ENCODE measurements around the gene DIRAS1. TPM values are rescaled to one million over a fixed set of nuclear protein-coding genes. Genes with fewer than 3 reads are reported as not detected.

The DIRAS1 gene
- total and polyA plus RNA-seq, 8 donors = 2.4 to 16.3 (median 3.4) TPM

DNA sequence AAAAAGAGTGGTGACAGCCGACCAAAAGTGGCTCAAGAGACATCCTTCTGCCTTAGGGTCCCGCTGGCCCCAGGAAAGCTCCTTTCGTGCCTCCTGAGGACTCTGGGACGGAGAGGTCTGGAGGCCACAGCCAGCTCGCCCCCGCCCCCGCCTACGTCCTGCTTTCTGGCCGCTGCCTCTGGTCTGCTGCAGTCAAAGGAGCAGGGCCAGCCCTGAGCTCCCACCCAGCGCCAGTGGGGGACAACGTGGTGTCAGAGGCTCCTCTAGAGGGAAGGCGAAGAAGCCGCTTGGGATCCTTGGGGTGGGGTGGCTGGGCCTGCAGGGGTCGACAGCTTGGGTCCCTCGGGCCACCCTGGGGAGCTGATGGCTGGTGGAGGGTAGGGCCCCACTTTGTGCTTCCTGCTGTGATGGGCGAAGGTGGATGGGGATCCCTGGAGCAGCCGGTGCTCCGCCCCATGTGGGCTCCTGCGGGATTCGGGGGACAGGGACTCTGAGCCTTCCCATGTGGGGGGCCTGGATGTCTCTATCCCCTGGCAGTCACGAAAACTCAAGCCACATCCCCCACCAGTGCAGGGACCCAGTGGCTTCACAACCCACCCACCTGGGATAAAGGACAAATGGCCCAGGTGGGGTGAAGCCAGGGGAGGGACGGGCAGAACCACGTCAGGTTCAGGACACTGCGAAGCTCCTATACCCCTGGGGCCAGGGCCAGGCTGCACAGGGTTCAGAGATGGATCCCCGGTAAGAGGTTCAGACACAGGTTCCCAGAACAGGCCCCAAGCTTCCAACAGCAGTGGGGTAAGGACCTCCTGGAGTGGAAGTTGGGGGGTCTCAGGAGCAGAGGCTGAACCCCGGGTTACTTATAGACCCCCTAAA is 9.0 kb upstream of the DIRAS1 start:
- H3K4me3 ChIP-seq = no peak overlapping the region
- 92 to 93% methylated on average over 26 of the region's 26 CpGs for WGBS, 2 donors
- no peaks in the 10 kb centered on the region for H3K9me3 ChIP-seq
- DNase-seq = no peak
- peaks cover 0 to 3% (median 0%) of the 10 kb centered on the region in 3 donors for H3K36me3 ChIP-seq
- intact Hi-C loops (cut with DNase I) = no loop called here
- H3K4me1 ChIP-seq = no peaks in the 10 kb centered on the region
- no peaks in the 10 kb centered on the region for H3K27me3 ChIP-seq
- no peak for FAIRE-seq
- no peak for ATAC-seq
- TF ChIP-seq, protein P1, sequence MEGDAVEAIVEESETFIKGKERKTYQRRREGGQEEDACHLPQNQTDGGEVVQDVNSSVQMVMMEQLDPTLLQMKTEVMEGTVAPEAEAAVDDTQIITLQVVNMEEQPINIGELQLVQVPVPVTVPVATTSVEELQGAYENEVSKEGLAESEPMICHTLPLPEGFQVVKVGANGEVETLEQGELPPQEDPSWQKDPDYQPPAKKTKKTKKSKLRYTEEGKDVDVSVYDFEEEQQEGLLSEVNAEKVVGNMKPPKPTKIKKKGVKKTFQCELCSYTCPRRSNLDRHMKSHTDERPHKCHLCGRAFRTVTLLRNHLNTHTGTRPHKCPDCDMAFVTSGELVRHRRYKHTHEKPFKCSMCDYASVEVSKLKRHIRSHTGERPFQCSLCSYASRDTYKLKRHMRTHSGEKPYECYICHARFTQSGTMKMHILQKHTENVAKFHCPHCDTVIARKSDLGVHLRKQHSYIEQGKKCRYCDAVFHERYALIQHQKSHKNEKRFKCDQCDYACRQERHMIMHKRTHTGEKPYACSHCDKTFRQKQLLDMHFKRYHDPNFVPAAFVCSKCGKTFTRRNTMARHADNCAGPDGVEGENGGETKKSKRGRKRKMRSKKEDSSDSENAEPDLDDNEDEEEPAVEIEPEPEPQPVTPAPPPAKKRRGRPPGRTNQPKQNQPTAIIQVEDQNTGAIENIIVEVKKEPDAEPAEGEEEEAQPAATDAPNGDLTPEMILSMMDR (IDR thresholded peaks at IDR 0.05) = no peak
- H3K27ac ChIP-seq = no peak overlapping the region

DNA sequence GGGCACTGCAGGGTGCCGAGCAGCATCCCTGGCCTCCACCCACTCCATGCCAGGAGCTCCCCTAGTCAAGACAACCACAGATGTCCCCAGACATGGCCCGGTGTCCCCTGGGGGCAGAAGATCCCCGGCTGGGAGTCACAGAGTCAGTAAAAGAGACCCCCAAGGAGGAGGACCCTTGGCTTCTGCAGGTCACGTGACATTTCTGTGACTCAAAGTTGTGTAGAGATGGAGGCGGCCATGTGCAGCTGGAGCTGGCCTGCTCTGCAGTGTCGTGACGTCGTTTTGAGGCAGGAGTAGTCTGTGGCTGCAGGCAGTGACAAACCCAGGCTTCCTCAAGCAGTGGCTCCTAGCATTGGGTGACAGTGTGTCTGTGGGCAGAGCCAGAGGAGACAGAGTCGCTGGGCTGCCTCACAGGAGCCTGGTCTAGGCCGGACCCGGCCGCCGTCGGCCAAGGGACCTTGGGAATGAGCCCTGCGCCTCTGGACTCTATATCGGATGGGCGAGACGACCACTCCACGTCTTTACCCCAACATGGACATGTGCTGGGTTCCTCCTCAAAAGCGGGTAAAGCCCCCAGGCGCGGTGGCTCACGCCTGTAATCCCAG is 7.7 kb upstream of the DIRAS1 start:
- H3K27ac ChIP-seq = no peak overlapping the region
- H3K36me3 ChIP-seq = peaks cover 0 to 3% (median 0%) of the 10 kb centered on the region in 3 donors
- TF ChIP-seq, protein P1 (IDR thresholded peaks at IDR 0.05) = no peak
- no peaks in the 10 kb centered on the region for H3K27me3 ChIP-seq
- WGBS, 2 donors = 83 to 87% methylated on average over 23 of the region's 23 CpGs
- no peaks in the 10 kb centered on the region for H3K4me1 ChIP-seq
- FAIRE-seq (no peak), ATAC-seq (no peak), DNase-seq (peak in 1 of 6 donors; percentile 47)
- no peak overlapping the region for H3K4me3 ChIP-seq
- intact Hi-C loops (cut with DNase I) = no loop called here
- no peaks in the 10 kb centered on the region for H3K9me3 ChIP-seq

DNA sequence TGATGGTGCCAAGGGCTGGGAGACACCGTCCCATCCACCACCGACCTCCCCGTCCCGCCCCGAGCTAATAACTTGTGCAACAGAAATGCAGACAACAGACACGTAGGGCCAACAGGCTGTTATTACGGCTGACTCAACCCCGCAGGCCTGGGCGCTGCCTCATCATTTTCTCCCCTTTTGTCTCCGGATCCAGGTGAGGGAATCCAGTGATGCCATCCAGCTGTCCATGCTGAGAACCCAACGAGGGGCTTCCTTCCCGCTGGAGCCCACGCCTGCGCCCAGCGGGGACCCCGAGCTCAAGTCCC is 6.4 kb upstream of the DIRAS1 start:
- TF ChIP-seq, protein P1 (IDR thresholded peaks at IDR 0.05) = no peak
- Histone ChIP-seq H3K27me3 (no peaks in the 10 kb centered on the region), H3K36me3 (no peaks in the 10 kb centered on the region), H3K4me3 (no peak overlapping the region), H3K4me1 (no peaks in the 10 kb centered on the region), H3K9me3 (no peaks in the 10 kb centered on the region), H3K27ac (no peak overlapping the region)
- no peak for ATAC-seq
- DNase-seq = no peak
- intact Hi-C loops (cut with DNase I) = no loop called here
- no peak for FAIRE-seq
- 77% methylated on average over 16 of the region's 16 CpGs for WGBS, 2 donors

DNA sequence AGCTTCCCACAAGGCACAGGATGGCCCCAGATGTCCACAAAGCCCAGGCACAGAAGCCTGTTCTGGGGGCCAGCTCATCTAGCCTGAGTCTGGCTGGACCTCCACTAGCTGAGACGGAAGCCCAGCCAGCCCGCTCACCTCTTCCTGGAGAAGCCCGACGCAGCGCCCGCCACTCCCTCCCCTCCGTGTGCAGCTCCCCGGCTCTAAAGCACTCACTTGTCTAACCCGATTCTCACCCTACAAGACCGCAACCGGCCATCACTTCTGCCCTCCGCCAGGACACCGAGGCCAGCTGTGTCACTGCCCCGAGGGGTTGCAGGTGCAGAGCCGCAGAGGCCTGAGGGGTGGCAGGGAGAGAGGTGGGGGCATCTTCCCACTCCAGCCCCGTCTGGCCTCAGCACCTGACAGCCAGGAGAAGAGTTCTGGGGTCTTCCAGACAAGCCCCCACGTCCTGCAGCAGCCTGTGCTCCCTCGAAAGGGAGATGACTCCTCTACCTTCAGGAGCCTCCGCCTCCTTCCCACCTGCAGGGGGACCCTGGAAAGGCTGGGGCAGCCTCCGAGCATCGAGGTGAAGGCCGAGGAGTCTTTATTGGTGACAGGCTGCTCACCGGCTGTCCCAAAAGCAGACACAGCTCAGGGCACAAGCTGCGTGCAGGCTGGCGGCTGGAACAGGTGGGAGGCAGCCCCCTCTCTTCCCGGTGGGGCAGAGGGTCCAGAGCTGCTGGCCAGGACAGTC is 5.9 kb upstream of the DIRAS1 start:
- intact Hi-C loops (cut with DNase I) = no loop called here
- peak in 2 of 4 donors; percentile 3 to 52 for ATAC-seq
- Histone ChIP-seq H3K27ac (no peak overlapping the region), H3K4me3 (no peak overlapping the region), H3K9me3 (no peaks in the 10 kb centered on the region), H3K4me1 (no peaks in the 10 kb centered on the region), H3K36me3 (no peaks in the 10 kb centered on the region), H3K27me3 (no peaks in the 10 kb centered on the region)
- DNase-seq = peak in 1 of 6 donors; percentile 63
- WGBS, 2 donors = 30 to 36% methylated on average over 25 to 26 of the region's 26 CpGs
- TF ChIP-seq, protein P1 (IDR thresholded peaks at IDR 0.05) = no peak
- FAIRE-seq = no peak
